ENCODE measurements around the gene SERTM2.

The SERTM2 gene

GRCh38 chrX:111555406-111555958 is 44.0 kb downstream of the SERTM2 start:
- in situ Hi-C loops (cut with HindIII; ENCODE audit: low sequenced_read_pairs): no loop called here

GRCh38 chrX:111560801-111561200 is 49.4 kb downstream of the SERTM2 start:
- in situ Hi-C loops (cut with HindIII; ENCODE audit: low sequenced_read_pairs): no loop called here

- in situ Hi-C loops (cut with HindIII; ENCODE audit: low sequenced_read_pairs): no loop called here
Observed at GRCh38 chrX:111561851-111562250, 50.4 kb downstream of the SERTM2 start.

- in situ Hi-C loops (cut with HindIII; ENCODE audit: low sequenced_read_pairs): no loop called here
Observed at GRCh38 chrX:111567542-111568255, 56.3 kb downstream of the SERTM2 start.

GRCh38 chrX:111568354-111568753 is 56.9 kb downstream of the SERTM2 start:
- in situ Hi-C loops (cut with HindIII; ENCODE audit: low sequenced_read_pairs): no loop called here

- in situ Hi-C loops (cut with HindIII; ENCODE audit: low sequenced_read_pairs): no loop called here
Observed at GRCh38 chrX:111568817-111569216, 57.4 kb downstream of the SERTM2 start.

All from DLD1 (cell line).